Heart left ventricle (tissue), 13 donors: ENCODE measurements around the gene ZC3H12C.

Experiments used
- CTCF ChIP-seq, 12 donors: fragments of 200-600 bp; sonication (generic) in 4 of 12; IDR thresholded peaks; one replicate each; pipeline versions ENCODE4 v1.5.0 to v1.8.0; 2018 to 2022; ENCODE audit warnings: antibody characterized with exemption in 12 of 12, mild to moderate bottlenecking in 5 of 12
- POLR2A ChIP-seq, 2 donors: fragments of 450-650 bp; IDR thresholded peaks; one replicate each; pipeline ENCODE4 v1.6.1; 2017; ENCODE audit warnings: antibody characterized with exemption in 2 of 2, mild to moderate bottlenecking in 2 of 2, moderate library complexity in 2 of 2
- donor health status: ischemic (EF 13 %, LVEDD 7.1; RV severe dilation, severe dysfunction).
- donor health status: DM: no; HTN: yes; CAD: no.
- donor health status: DM: no; HTN: no; CAD: no.
- donor health status: ischemic (EF 25% LVEDD 6.9; RV normal size, moderate dysfunction).
- donor health status: ischemic (EF 25% LVEDD 5.7; RV mildly dilated, moderate dysfunction).
- donor health status: ischemic (EF 35%, LVEDD 5.7; RV mildly dilated, moderate dysfunction).
- donor health status: nonischemic (EF 11% LVEDD 7.7; RV severe dilation, severe dysfunction).
- donor health status: DM: yes; HTN: yes; CAD: no.
- donor health status: PGD.
- donor health status: ischemic (EF 29% LVEDD 5.4; RV normal size, mild dysfunction).
- donor health status: nonischemic (EF 23%, LVEDD 6.1; RV moderate dilation, normal function).

GRCh38 chr11:110185599-110185998 is 92.4 kb downstream of the ZC3H12C start:
- TF ChIP-seq POLR2A (IDR thresholded peaks at IDR 0.05): no peak
- TF ChIP-seq CTCF (IDR thresholded peaks at IDR 0.05): no peak
